ENCODE measurements around the gene TBC1D12. TPM values are rescaled to one million over a fixed set of nuclear protein-coding genes. Genes with fewer than 3 reads are reported as not detected.

TBC1D12 gene
- total RNA-seq, 1 donor from 2014 or later = 8.2 TPM

DNA sequence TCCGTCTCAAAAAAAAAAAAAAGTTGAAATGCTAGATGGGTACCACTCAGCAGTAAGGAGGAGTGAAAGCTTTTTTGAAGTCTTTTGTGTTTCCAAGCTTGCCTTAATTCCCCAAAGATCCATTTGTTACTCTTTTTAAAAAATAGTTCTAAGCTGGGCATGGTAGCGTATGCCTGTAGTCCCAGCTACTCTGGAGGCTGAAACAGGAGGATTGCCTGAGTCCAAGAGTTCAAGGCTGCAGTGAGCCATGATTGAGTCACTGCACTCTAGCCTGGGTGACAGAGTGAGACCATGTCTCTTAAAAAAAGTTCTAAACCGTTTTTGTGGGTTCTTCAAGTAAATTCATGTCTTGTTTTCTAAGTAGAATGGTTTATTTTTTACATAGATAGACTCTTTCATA is 5.3 kb downstream of the TBC1D12 start:
- TF ChIP-seq CTCF (conservative IDR thresholded peaks at IDR 0.05) = no peak

DNA sequence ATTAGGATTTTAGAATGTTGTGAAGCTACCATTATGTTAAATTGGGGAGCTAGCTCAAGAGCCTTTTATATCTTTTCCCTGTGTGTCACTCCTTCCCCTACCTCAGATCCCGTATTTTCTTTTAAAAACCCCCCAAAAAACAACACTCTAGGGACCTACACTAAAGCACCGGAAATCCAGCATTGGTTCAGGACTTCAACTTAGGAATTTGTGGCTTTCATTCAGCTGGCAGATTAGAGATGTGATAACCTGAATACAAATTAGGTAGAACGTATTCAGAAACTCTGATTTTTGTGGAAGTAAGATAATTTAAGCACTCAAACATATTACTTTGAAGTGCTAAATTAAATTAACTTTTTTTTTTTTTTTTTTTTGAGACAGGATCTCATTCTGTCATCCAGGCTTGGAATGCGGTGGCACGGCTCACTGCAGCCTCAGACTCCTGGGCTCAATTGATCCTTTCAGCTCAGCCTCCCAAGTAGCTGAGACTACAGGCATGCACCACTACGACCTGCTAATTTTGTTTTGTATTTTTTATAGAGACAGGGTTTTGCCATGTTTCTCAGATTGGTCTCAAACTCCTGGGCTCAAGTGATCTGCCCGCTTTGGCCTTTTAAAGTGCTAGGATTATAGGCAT is 6.8 kb downstream of the TBC1D12 start:
- Mint-ChIP-seq H3K9me3 (no peaks in the 10 kb centered on the region), H3K36me3 (ENCODE audit: low read depth) (no peaks in the 10 kb centered on the region), H3K4me1 (peaks cover 16% of the 10 kb centered on the region), H3K27me3 (ENCODE audit: low read depth) (no peaks in the 10 kb centered on the region), H3K4me3 (no peak overlapping the region), H3K27ac (ENCODE audit: unreplicated experiment) (no peak overlapping the region)
- no peak for DNase-seq (ENCODE audit: low read depth, low spot score)
- TF ChIP-seq CTCF (conservative IDR thresholded peaks at IDR 0.05) = no peak

More for the DNA sequence above, 5.3 kb downstream of the TBC1D12 start:
- Mint-ChIP-seq H3K4me3 (no peak overlapping the region), H3K27ac (ENCODE audit: unreplicated experiment) (no peak overlapping the region), H3K9me3 (no peaks in the 10 kb centered on the region), H3K36me3 (ENCODE audit: low read depth) (no peaks in the 10 kb centered on the region), H3K4me1 (peaks cover 21% of the 10 kb centered on the region), H3K27me3 (ENCODE audit: low read depth) (no peaks in the 10 kb centered on the region)
- no peak for DNase-seq (ENCODE audit: low read depth, low spot score)

DNA sequence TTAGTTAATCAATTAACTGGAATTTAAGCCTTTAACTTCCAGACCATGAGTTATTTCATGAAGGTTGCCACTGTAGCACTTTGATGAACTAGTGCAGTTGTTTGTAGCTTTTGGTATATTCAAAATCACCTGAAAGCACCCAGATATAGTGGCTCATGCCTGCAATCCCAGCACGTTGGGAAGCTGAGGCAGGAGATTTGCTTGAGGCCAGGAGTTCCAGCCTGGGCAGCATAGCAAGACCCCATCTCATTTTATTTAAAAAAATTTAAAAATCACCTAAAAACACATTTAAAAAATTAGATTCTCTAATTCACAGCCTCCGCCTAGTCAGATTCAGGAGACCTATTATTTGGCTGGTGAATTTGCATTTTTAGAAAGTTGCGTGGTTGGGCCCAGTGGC is 9.0 kb downstream of the TBC1D12 start:
- Mint-ChIP-seq H3K36me3 (ENCODE audit: low read depth) (no peaks in the 10 kb centered on the region), H3K27ac (ENCODE audit: unreplicated experiment) (no peak overlapping the region), H3K9me3 (no peaks in the 10 kb centered on the region), H3K4me1 (peaks cover 11% of the 10 kb centered on the region), H3K4me3 (no peak overlapping the region), H3K27me3 (ENCODE audit: low read depth) (no peaks in the 10 kb centered on the region)
- DNase-seq (ENCODE audit: low read depth, low spot score) = no peak
- TF ChIP-seq CTCF (conservative IDR thresholded peaks at IDR 0.05) = no peak

- Mint-ChIP-seq H3K36me3 (ENCODE audit: low read depth) (no peaks in the 10 kb centered on the region), H3K9me3 (no peaks in the 10 kb centered on the region)
Measured at GRCh38 chr10:94412449-94412848, 10.1 kb downstream of the TBC1D12 start.

DNA sequence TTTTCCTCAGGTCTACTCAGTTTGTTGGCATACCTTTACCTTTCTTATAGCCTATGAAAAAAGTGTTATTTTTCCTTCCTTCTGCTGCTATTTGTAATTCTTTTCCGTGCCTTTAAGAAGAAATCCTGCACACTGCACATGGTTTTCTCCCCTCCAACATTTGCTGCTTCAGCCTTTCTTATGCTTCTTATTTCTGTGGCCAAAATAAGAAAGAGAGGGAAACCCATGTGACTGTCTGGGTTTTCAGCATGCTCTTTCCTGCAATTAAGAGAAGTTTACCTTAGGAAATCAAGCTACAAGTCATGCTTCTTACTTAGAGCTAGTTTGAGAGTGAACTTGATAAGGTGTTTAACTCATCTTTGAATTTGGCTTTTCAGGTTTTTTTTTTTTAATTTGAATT is 11.0 kb downstream of the TBC1D12 start:
- no peaks in the 10 kb centered on the region for H3K27me3 Mint-ChIP-seq (ENCODE audit: low read depth)
- DNase-seq (ENCODE audit: low read depth, low spot score) = no peak
- no peak overlapping the region for H3K4me3 Mint-ChIP-seq
- no peak for TF ChIP-seq CTCF (conservative IDR thresholded peaks at IDR 0.05)
- no peak overlapping the region for H3K27ac Mint-ChIP-seq (ENCODE audit: unreplicated experiment)
- peaks cover 11% of the 10 kb centered on the region for H3K4me1 Mint-ChIP-seq
- no peaks in the 10 kb centered on the region for H3K36me3 Mint-ChIP-seq (ENCODE audit: low read depth)
- H3K9me3 Mint-ChIP-seq = no peaks in the 10 kb centered on the region

More at GRCh38 chr10:94412449-94412848, 10.1 kb downstream of the TBC1D12 start:
- DNase-seq (ENCODE audit: low read depth, low spot score) = no peak
- no peak for TF ChIP-seq CTCF (conservative IDR thresholded peaks at IDR 0.05)
- Mint-ChIP-seq H3K27me3 (ENCODE audit: low read depth) (no peaks in the 10 kb centered on the region), H3K4me3 (no peak overlapping the region), H3K4me1 (peaks cover 11% of the 10 kb centered on the region), H3K27ac (ENCODE audit: unreplicated experiment) (no peak overlapping the region)

All from neural crest cell (in vitro differentiated cells).